HCT116 (cell line): Measurements from ENCODE around the gene SPATS2L. TPM values are rescaled to one million over a fixed set of nuclear protein-coding genes. Genes with fewer than 3 reads are reported as not detected.

Source experiments
- ATAC-seq: fragments of 200-7000 bp; cut with Tn5 transposase; 2 replicates; pipeline ENCODE4 v1.9.1; 2020; ENCODE audit warnings: mild to moderate bottlenecking, moderate library complexity
- BruUV-seq: library from RNA; stranded (reverse); fragments of 400-500 nt; replicated peaks from 2 replicates; lab custom pipeline; 2021; lab: Mats Ljungman, UMichigan
- CTCF ChIA-PET: fragments of 300-600 bp; sonication (Branson Sonifier 250); formaldehyde crosslinking; loops from one replicate; lab custom pipeline; 2021; ENCODE audit warnings: antibody characterized with exemption; lab: Charles Lee
- POLR2A ChIA-PET: fragments of 300-600, 350-600 bp; sonication (Branson Sonifier 250); formaldehyde crosslinking; loops from one replicate; lab custom pipeline; 2021; ENCODE audit warnings: antibody characterized with exemption; lab: Charles Lee
- RAD21 ChIA-PET, 2 experiments: fragments of 300-600 bp; sonication (Branson Sonifier 250); formaldehyde crosslinking; loops; one replicate each; lab custom pipeline; 2023; ENCODE audit warnings: low total read pairs in 2 of 2; ENCODE audit not compliant: uncharacterized antibody in 2 of 2, unreplicated experiment in 2 of 2, low non-redundant PET in 1 of 2; lab: Charles Lee
- DNase-seq: peaks from one replicate; pipeline ENCODE4 v3.0.0-alpha.2; 2010; ENCODE audit warnings: low read depth, low spot score
- H2AFZ ChIP-seq: fragments of 200-600 bp; shearing (Covaris generic), sonication (generic); 2 replicates; pipeline ENCODE4 v1.6.1; 2017; ENCODE audit warnings: low read depth, mixed run types, mixed read lengths, antibody characterized with exemption, low read length; ENCODE audit not compliant: poor library complexity, severe bottlenecking
- H3K27ac ChIP-seq: 2 replicates; pipeline ENCODE4 v1.5.1; 2012; ENCODE audit warnings: low read depth, low read length
- H3K27me3 ChIP-seq: fragments of 200-600 bp; sonication (generic); 2 replicates; pipeline ENCODE4 v1.6.1; 2016; ENCODE audit warnings: mixed run types, low read length, mixed read lengths; ENCODE audit not compliant: insufficient read depth
- H3K36me3 ChIP-seq, 2 experiments: fragments of 200-500 bp in 1 of 2; fragments of 200-600 bp in 1 of 2; sonication (Bioruptor generic) in 1 of 2; sonication (generic) in 1 of 2; 2 replicates each; pipeline versions ENCODE4 v1.5.1 to v1.6.1; 2014 to 2016; ENCODE audit warnings: low read length in 2 of 2, inconsistent platforms in 1 of 2, mixed read lengths in 1 of 2, mixed run types in 1 of 2; ENCODE audit not compliant: insufficient read depth in 2 of 2, control insufficient read depth in 1 of 2
- H3K4me1 ChIP-seq, 2 experiments: fragments of 200-600 bp in 1 of 2; sonication (generic) in 1 of 2; 2 replicates each; pipeline versions ENCODE4 v1.5.1 to v1.6.1; 2012 to 2017; ENCODE audit warnings: low read length in 2 of 2, inconsistent platforms in 1 of 2, mild to moderate bottlenecking in 1 of 2, mixed read lengths in 1 of 2, mixed run types in 1 of 2, moderate library complexity in 1 of 2; ENCODE audit not compliant: insufficient read depth in 2 of 2, control insufficient read depth in 1 of 2
- H3K4me2 ChIP-seq: fragments of 200-600 bp; sonication (generic); 2 replicates; pipeline ENCODE4 v1.6.1; 2017; ENCODE audit warnings: mixed run types, low read length, mixed read lengths
- H3K4me3 ChIP-seq, 2 experiments: fragments of 200-600 bp in 1 of 2; sonication (generic) in 1 of 2; replicated peaks in 1 of 2; 2 replicates each; pipeline ENCODE4 v1.5.1; 2011 to 2016; ENCODE audit warnings: low read length in 2 of 2, control low read depth in 1 of 2, low read depth in 1 of 2, mild to moderate bottlenecking in 1 of 2, mixed read lengths in 1 of 2, mixed run types in 1 of 2
- H3K79me2 ChIP-seq: fragments of 200-600 bp; sonication (generic); 2 replicates; pipeline ENCODE4 v1.6.1; 2017; ENCODE audit warnings: mild to moderate bottlenecking, mixed run types, low read length, moderate library complexity, mixed read lengths; ENCODE audit not compliant: insufficient read depth
- H3K9ac ChIP-seq: fragments of 200-600 bp; sonication (generic); 2 replicates; pipeline ENCODE4 v1.6.1; 2016; ENCODE audit warnings: low read length, mixed read lengths
- H3K9me2 ChIP-seq: fragments of 200-600 bp; sonication (generic), shearing (Covaris generic); 2 replicates; pipeline ENCODE4 v1.6.1; 2017; ENCODE audit warnings: mixed run types, mild to moderate bottlenecking, moderate library complexity; ENCODE audit not compliant: insufficient read depth
- H3K9me3 ChIP-seq, 2 experiments: fragments of 200-500 bp in 1 of 2; fragments of 200-600 bp in 1 of 2; sonication (Bioruptor generic) in 1 of 2; sonication (generic) in 1 of 2; 2 replicates each; pipeline ENCODE4 v1.6.1; 2014 to 2017; ENCODE audit warnings: low read length in 2 of 2, mixed read lengths in 2 of 2, inconsistent platforms in 1 of 2, low read depth in 1 of 2, mild to moderate bottlenecking in 1 of 2, mixed run types in 1 of 2, moderate library complexity in 1 of 2; ENCODE audit not compliant: control insufficient read depth in 1 of 2, insufficient read depth in 1 of 2
- H4K20me1 ChIP-seq: fragments of 200-600 bp; sonication (generic), shearing (Covaris generic); 2 replicates; pipeline ENCODE4 v1.6.1; 2017; ENCODE audit warnings: mixed run types, mild to moderate bottlenecking, moderate library complexity; ENCODE audit not compliant: insufficient read depth
- CEBPB ChIP-seq: IDR thresholded peaks from 2 replicates; pipeline ENCODE4 v1.6.1; 2012; ENCODE audit warnings: low read depth
- EGR1 ChIP-seq: IDR thresholded peaks from 2 replicates; pipeline ENCODE4 v1.6.1; 2012; ENCODE audit warnings: low read depth
- ELF1 ChIP-seq: IDR thresholded peaks from 2 replicates; pipeline ENCODE4 v1.6.1; 2012; ENCODE audit warnings: low read depth, borderline replicate concordance
- EZH2 ChIP-seq: fragments of 200-600 bp; sonication (generic); IDR thresholded peaks from 2 replicates; pipeline ENCODE4 v1.6.1; 2017; ENCODE audit warnings: antibody characterized with exemption, mixed run types
- JUND ChIP-seq: IDR thresholded peaks from 2 replicates; pipeline ENCODE4 v1.6.1; 2012
- POLR2A ChIP-seq: IDR thresholded peaks from 2 replicates; pipeline ENCODE4 v1.7.0; 2011; ENCODE audit warnings: borderline replicate concordance; ENCODE audit not compliant: insufficient read depth, insufficient read length; ENCODE audit errors: extremely low read depth
- RAD21 ChIP-seq: IDR thresholded peaks from 2 replicates; pipeline ENCODE4 v1.6.1; 2012; ENCODE audit warnings: low read depth, mild to moderate bottlenecking
- SP1 ChIP-seq: IDR thresholded peaks from 2 replicates; pipeline ENCODE4 v1.6.1; 2012; ENCODE audit warnings: low read depth
- intact Hi-C: fragments of 100-400 bp; cut with micrococcal nuclease; formaldehyde crosslinking; loops from 2 replicates; pipeline ENCODE4 v1.10.0; 2022
- total RNA-seq: library from RNA; stranded (reverse); gene quantifications from one replicate; pipeline ENCODE4 v1.2.1, GENCODE V29; 2021; ENCODE audit not compliant: unreplicated experiment
- TF ChIP-seq, protein P1 (sequence below): IDR thresholded peaks from 2 replicates; pipeline ENCODE4 v1.6.1; 2012
- TF ChIP-seq, protein P2 (sequence below): IDR thresholded peaks from 2 replicates; pipeline ENCODE4 v1.6.1; 2011; ENCODE audit warnings: mild to moderate bottlenecking, low read length, moderate library complexity; ENCODE audit not compliant: insufficient replicate concordance; ENCODE audit errors: extremely low read depth
- TF ChIP-seq, protein P3 (sequence below): IDR thresholded peaks from 2 replicates; pipeline ENCODE4 v1.6.1; 2012
- TF ChIP-seq, protein P4 (sequence below): IDR thresholded peaks from 2 replicates; pipeline ENCODE4 v1.6.1; 2012; ENCODE audit warnings: low read depth

SPATS2L gene
- total RNA-seq, 1 experiment from 2014 or later: 87.1 TPM

DNA sequence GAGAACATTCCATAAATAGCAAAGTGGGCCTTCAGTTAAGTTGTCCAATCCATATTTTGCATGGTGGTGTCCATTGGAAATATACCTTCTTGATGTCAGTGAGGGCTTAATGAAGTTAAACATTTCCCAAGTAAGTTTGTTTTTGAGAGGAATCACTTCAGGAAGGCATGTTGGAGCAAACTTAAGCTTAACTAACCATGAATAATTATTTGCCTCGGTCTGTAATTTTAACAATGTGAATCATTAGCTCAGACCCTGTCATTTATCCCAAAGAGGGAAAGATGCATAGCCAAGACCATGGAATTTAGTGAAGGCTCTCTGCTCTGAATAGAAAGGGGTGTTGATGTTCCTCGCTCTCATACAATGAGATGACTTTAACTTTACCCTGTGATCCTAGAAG, 47.4 kb downstream of the SPATS2L start:
- Histone ChIP-seq H3K27me3 (no peaks in the 10 kb centered on the region), H2AFZ (no peak overlapping the region), H3K27ac (no peak overlapping the region), H3K4me1 (peaks cover 23 to 38% of the 10 kb centered on the region in 2 experiments), H3K9me3 (no peaks in the 10 kb centered on the region), H3K4me2 (no peak overlapping the region), H3K4me3 (no peak overlapping the region), H4K20me1 (no peaks in the 10 kb centered on the region; the same call in 1 of the 2 replicates), H3K9me2 (no peaks in the 10 kb centered on the region), H3K79me2 (peaks cover 55% of the 10 kb centered on the region), H3K9ac (no peak overlapping the region)
- RAD21 ChIA-PET: no interaction called here
- ATAC-seq: no peak
- DNase-seq: no peak
- POLR2A ChIA-PET: no interaction called here
- intact Hi-C loops: no loop called here
- BruUV-seq: no TSS peak
- CTCF ChIA-PET: no interaction called here
- TF ChIP-seq, protein P1, sequence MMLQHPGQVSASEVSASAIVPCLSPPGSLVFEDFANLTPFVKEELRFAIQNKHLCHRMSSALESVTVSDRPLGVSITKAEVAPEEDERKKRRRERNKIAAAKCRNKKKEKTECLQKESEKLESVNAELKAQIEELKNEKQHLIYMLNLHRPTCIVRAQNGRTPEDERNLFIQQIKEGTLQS: no peak
- TF ChIP-seq JUND: no peak
- TF ChIP-seq RAD21: no peak
- TF ChIP-seq, protein P2, sequence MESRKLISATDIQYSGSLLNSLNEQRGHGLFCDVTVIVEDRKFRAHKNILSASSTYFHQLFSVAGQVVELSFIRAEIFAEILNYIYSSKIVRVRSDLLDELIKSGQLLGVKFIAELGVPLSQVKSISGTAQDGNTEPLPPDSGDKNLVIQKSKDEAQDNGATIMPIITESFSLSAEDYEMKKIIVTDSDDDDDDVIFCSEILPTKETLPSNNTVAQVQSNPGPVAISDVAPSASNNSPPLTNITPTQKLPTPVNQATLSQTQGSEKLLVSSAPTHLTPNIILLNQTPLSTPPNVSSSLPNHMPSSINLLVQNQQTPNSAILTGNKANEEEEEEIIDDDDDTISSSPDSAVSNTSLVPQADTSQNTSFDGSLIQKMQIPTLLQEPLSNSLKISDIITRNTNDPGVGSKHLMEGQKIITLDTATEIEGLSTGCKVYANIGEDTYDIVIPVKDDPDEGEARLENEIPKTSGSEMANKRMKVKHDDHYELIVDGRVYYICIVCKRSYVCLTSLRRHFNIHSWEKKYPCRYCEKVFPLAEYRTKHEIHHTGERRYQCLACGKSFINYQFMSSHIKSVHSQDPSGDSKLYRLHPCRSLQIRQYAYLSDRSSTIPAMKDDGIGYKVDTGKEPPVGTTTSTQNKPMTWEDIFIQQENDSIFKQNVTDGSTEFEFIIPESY: no peak
- TF ChIP-seq EGR1: no peak
- TF ChIP-seq, protein P3, sequence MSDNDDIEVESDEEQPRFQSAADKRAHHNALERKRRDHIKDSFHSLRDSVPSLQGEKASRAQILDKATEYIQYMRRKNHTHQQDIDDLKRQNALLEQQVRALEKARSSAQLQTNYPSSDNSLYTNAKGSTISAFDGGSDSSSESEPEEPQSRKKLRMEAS: no peak
- no peak for TF ChIP-seq ELF1
- TF ChIP-seq POLR2A: no peak
- no peak for TF ChIP-seq SP1
- no peak for TF ChIP-seq CEBPB
- TF ChIP-seq, protein P4, sequence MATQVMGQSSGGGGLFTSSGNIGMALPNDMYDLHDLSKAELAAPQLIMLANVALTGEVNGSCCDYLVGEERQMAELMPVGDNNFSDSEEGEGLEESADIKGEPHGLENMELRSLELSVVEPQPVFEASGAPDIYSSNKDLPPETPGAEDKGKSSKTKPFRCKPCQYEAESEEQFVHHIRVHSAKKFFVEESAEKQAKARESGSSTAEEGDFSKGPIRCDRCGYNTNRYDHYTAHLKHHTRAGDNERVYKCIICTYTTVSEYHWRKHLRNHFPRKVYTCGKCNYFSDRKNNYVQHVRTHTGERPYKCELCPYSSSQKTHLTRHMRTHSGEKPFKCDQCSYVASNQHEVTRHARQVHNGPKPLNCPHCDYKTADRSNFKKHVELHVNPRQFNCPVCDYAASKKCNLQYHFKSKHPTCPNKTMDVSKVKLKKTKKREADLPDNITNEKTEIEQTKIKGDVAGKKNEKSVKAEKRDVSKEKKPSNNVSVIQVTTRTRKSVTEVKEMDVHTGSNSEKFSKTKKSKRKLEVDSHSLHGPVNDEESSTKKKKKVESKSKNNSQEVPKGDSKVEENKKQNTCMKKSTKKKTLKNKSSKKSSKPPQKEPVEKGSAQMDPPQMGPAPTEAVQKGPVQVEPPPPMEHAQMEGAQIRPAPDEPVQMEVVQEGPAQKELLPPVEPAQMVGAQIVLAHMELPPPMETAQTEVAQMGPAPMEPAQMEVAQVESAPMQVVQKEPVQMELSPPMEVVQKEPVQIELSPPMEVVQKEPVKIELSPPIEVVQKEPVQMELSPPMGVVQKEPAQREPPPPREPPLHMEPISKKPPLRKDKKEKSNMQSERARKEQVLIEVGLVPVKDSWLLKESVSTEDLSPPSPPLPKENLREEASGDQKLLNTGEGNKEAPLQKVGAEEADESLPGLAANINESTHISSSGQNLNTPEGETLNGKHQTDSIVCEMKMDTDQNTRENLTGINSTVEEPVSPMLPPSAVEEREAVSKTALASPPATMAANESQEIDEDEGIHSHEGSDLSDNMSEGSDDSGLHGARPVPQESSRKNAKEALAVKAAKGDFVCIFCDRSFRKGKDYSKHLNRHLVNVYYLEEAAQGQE: no peak
- no peak for TF ChIP-seq EZH2
- TF ChIP-seq, all 23 proteins: peak for 0
- H3K36me3 ChIP-seq: no peaks in the 10 kb centered on the region
